ENCODE results near the gene TCEA3. TPM values are rescaled to one million over a fixed set of nuclear protein-coding genes. Genes with fewer than 3 reads are reported as not detected.
A peak's percentile ranks its signal among the peaks of the same experiment; 100 is the strongest.

Gene TCEA3
- total RNA-seq, 2 donors from 2014 or later = 110 to 140 TPM

GRCh38 chr1:23345920-23346319 is 78.6 kb downstream of the TCEA3 start:
- ATAC-seq (no peak), DNase-seq (no peak)
- no peaks in the 10 kb centered on the region for H3K27me3 ChIP-seq
- WGBS, 2 donors = 95 to 96% methylated on average over 14 of the region's 14 CpGs
- no peak overlapping the region for H3K4me3 ChIP-seq
- peaks cover 30% of the 10 kb centered on the region for H3K4me1 ChIP-seq
- TF ChIP-seq POLR2A (IDR thresholded peaks at IDR 0.05) = no peak
- no peak for TF ChIP-seq CTCF (IDR thresholded peaks at IDR 0.05)
- intact Hi-C loops (cut with DNase I) = loop anchor here (10.0 kb wide), 1 partner anchor 51 kb away; no protein-coding TSS in a partner anchor
- H3K36me3 ChIP-seq (replicated peaks in 1 of 2; ENCODE audit: insufficient read depth in 1 of 2, low read depth in 2 of 2) = no peaks in the 10 kb centered on the region
- no peak overlapping the region for H3K27ac ChIP-seq
- no peaks in the 10 kb centered on the region for H3K9me3 ChIP-seq

DNA sequence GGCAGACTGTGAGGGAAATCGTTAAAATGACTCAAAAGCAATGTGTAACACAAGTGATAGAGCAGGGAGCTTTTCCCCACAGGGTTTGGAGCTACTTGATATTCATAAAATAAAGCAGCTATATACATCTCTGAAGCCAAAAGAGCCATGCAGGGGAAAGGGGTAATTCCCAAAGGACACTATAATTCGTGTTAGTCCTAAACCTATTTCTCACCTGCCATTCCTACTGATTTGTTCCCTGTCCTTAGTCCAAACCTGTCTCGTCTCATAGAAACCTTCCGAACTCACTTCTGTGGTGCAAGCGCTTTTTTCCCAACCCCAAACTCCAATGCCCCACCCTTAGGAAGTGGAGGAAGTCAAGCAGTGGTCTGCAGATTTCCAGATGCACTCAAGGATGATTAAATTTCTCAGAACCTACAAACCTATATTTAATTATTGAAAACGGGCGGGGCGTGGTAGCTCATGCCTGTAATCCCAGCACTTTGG is 79.5 kb downstream of the TCEA3 start:
- H3K27me3 ChIP-seq = no peaks in the 10 kb centered on the region
- DNase-seq (no peak), ATAC-seq (no peak)
- no peaks in the 10 kb centered on the region for H3K9me3 ChIP-seq
- peaks cover 39% of the 10 kb centered on the region for H3K4me1 ChIP-seq
- peak overlapping the region; percentile 81 to 99 (median 94) for H3K27ac ChIP-seq
- H3K36me3 ChIP-seq (replicated peaks in 1 of 2; ENCODE audit: insufficient read depth in 1 of 2, low read depth in 2 of 2) = no peaks in the 10 kb centered on the region
- intact Hi-C loops (cut with DNase I) = loop anchor here (10.0 kb wide), 1 partner anchor 50 kb away; no protein-coding TSS in a partner anchor
- WGBS, 2 donors = 24 to 38% methylated on average over 8 of the region's 8 CpGs
- TF ChIP-seq CTCF (IDR thresholded peaks at IDR 0.05) = no peak
- no peak for TF ChIP-seq POLR2A (IDR thresholded peaks at IDR 0.05)
- H3K4me3 ChIP-seq = peak overlapping the region; percentile 26 to 88

GRCh38 chr1:23344111-23344986 is 80.2 kb downstream of the TCEA3 start, which contains the start of gene HNRNPR:
Gene HNRNPR, minus strand, starts transcription at chr1:23344284. Its CDS starts 3,276 bp downstream, at chr1:23341008.
- WGBS, 2 donors = 0 to 2% methylated on average over 23 to 81 of the region's 87 CpGs
- H3K4me3 ChIP-seq = peak within 1 kb of the TSS; percentile 88 to 92
- peak; percentile 100 for DNase-seq
- intact Hi-C loops (cut with DNase I) = loop anchor here (10.0 kb wide), 1 partner anchor 50 kb away; no protein-coding TSS in a partner anchor
- ATAC-seq = peak; percentile 97
- H3K4me1 ChIP-seq = peaks cover 45% of the 10 kb centered on the region
- peak within 1 kb of the TSS; percentile 91 to 99 (median 96) for H3K27ac ChIP-seq
- TF ChIP-seq CTCF (IDR thresholded peaks at IDR 0.05) = peak in 4 of 7 experiments; percentile 32 to 43 (median 34)
- TF ChIP-seq POLR2A (IDR thresholded peaks at IDR 0.05) = peak; percentile 70 to 88 (median 86)
- no peaks in the 10 kb centered on the region for H3K36me3 ChIP-seq (replicated peaks in 1 of 2; ENCODE audit: insufficient read depth in 1 of 2, low read depth in 2 of 2)
- H3K9me3 ChIP-seq = no peaks in the 10 kb centered on the region
- no peaks in the 10 kb centered on the region for H3K27me3 ChIP-seq

DNA sequence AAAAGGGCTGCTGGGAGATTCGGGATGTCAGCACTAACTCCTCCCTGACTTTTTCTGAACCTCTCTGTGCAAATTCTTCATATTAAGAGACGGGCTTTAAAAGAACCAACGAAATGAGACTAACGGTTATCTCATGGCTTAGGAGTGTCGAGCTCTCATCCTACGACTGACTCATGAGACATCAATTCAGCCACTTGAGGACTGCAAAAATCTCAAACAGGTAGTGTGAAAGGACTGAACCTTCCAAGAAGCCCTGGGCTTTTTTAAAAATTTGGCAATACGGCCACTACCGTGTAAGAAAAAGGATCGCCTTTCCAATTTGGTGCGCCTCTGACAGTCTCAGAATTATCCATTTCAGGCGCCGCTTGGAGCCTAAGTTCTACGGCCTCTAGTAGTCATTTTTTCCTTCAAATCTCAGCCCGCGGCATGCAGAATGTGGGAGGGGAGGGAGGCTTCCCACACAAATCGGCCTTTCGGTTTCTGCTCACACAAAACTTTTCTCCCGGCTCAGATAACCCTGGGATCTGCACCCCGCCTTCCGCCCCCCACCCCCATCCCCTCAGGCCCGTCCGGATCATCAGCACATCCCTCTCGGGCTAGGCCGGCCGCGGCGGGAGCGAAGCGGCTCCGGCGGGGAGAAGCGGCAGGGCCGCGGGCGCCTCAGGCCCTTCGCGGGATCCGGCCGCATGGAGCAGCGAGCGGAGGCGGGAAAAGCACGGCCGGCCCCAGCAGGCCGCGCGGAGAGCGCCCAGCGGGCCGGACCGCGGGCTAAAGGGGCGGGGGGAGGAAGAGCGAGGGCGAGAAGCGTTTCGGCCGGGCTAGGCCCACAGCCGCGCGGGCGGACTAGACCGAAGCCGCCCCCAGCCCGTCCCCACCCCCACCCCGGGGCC is 81.1 kb downstream of the TCEA3 start:
- peak overlapping the region; percentile 88 to 92 for H3K4me3 ChIP-seq
- peak overlapping the region; percentile 91 to 99 (median 96) for H3K27ac ChIP-seq
- TF ChIP-seq CTCF (IDR thresholded peaks at IDR 0.05) (no peak), POLR2A (IDR thresholded peaks at IDR 0.05) (no peak)
- H3K36me3 ChIP-seq (replicated peaks in 1 of 2; ENCODE audit: insufficient read depth in 1 of 2, low read depth in 2 of 2) = no peaks in the 10 kb centered on the region
- intact Hi-C loops (cut with DNase I) = loop anchor here (10.0 kb wide), 1 partner anchor 49 kb away; no protein-coding TSS in a partner anchor
- H3K9me3 ChIP-seq = no peaks in the 10 kb centered on the region
- WGBS, 2 donors = 1% methylated on average over 20 to 62 of the region's 66 CpGs
- H3K4me1 ChIP-seq = peaks cover 54% of the 10 kb centered on the region
- peak; percentile 38 for ATAC-seq
- H3K27me3 ChIP-seq = no peaks in the 10 kb centered on the region
- peak in 2 of 4 donors; percentile 22 to 32 for DNase-seq

Measured in body of pancreas (tissue), 4 donors.